HL-60 (cell line): ENCODE results near the gene HPS4.
"Not testable (repeated sequence)": the region's sequence is repeated elsewhere in the genome, so short reads cannot be mapped to it uniquely, and the experiment has no call there.

Experiments
- DNase-seq, 2 experiments: peaks; one replicate each; pipeline ENCODE4 v3.0.0-alpha.2; 2010 to 2020; ENCODE audit warnings: low read depth in 1 of 2, low spot score in 1 of 2
- H3K27ac ChIP-seq: fragments of 250-450 bp; sonication (Bioruptor Pico); replicated peaks from 2 replicates; pipeline ENCODE4 v1.5.1; 2020; ENCODE audit warnings: mild to moderate bottlenecking, moderate library complexity
- H3K27me3 ChIP-seq: fragments of 250-450 bp; sonication (Bioruptor Pico); 2 replicates; pipeline ENCODE4 v1.5.1; 2021; ENCODE audit warnings: mild to moderate bottlenecking, moderate library complexity; ENCODE audit not compliant: insufficient read depth, poor library complexity, severe bottlenecking
- H3K4me3 ChIP-seq: replicated peaks from 2 replicates; pipeline ENCODE4 v1.5.1; 2011; ENCODE audit warnings: mild to moderate bottlenecking, control low read depth, low read length; ENCODE audit not compliant: insufficient read depth
- GABPA ChIP-seq: IDR thresholded peaks from 2 replicates; pipeline ENCODE4 v1.6.1; 2012; ENCODE audit warnings: low read depth
- POLR2AphosphoS5 ChIP-seq: IDR thresholded peaks from 2 replicates; pipeline ENCODE4 v1.6.1; 2012; ENCODE audit warnings: low read depth
- SPI1 ChIP-seq: IDR thresholded peaks from 2 replicates; pipeline ENCODE4 v1.6.1; 2012; ENCODE audit warnings: low read depth, mild to moderate bottlenecking, borderline replicate concordance
- long read RNA-seq: library from polyadenylated mRNA; unstranded; transcript quantifications from one replicate; pipeline ENCODE4 v2.0.0, GENCODE V29; 2020
- TF ChIP-seq, protein P1 (sequence below): IDR thresholded peaks from 2 replicates; pipeline ENCODE4 v1.6.1; 2012; ENCODE audit warnings: low read depth; ENCODE audit not compliant: insufficient replicate concordance
- TF ChIP-seq, protein P2 (sequence below): IDR thresholded peaks from one replicate; pipeline ENCODE4 v1.5.1; 2011; ENCODE audit warnings: low read length, control low read depth, inconsistent platforms; ENCODE audit not compliant: insufficient read depth

The HPS4 gene
- long read RNA-seq, full-length matches to known transcripts, result 168 of 411 reads
- long read RNA-seq, partial matches to known transcripts, result 91 of 411 reads
- long read RNA-seq, other reads (novel, unspliced or antisense), result 152 of 411 reads

DNA sequence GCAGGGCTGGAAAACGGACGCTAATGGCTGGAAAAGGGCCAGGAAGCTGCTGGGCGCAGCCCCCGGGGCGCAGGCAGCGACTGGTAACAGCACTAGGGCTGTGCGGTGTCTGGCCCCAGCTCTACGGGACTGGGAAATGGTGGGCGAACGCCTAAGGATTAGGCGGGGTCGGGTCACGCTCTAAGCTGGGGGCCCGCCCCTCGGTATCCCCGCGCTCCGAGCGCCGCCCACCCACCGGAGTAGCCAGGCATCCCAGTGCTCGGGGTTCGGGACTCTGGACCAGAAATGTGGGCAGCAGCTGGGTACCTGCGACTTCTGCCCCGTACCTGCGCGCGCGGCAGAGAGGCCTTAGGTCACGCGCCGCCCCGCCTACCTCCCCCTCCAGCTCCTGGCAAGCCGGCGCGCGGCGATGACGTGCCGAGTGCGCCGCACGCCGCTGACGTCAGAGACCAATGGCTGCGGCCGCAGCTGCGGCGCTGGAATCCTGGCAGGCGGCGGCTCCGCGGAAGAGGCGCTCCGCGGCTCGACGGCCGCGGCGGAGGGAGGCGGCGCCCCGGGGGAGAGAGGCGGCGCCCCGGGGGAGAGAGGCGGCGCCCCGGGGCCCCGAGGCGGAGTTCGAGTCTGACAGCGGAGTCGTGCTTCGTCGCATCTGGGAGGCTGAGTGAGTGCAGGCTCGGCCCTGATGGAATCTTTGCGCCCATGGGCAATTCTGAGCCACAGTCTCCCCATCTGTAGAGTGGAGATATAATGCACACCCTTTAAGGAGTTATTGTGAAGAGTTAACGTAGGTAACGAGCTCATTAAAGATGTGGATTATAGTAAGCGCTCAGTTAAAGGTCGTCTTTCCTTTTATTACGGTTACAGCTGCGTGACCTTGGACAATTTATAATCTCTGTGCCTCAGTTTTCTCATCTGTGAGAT, at the start of gene HPS4, which contains the start of gene SRRD:
TSS of gene HPS4 (minus strand) at position 345 of the 921 bp plus-strand sequence. CDS start 2,021 bp downstream, outside the sequence.
TSS of gene SRRD (plus strand) at position 439 of the 921 bp plus-strand sequence. CDS start at position 453, 14 bp downstream.
- peak; percentile 86 for TF ChIP-seq POLR2AphosphoS5
- TF ChIP-seq SPI1, result no peak
- TF ChIP-seq, protein P1, sequence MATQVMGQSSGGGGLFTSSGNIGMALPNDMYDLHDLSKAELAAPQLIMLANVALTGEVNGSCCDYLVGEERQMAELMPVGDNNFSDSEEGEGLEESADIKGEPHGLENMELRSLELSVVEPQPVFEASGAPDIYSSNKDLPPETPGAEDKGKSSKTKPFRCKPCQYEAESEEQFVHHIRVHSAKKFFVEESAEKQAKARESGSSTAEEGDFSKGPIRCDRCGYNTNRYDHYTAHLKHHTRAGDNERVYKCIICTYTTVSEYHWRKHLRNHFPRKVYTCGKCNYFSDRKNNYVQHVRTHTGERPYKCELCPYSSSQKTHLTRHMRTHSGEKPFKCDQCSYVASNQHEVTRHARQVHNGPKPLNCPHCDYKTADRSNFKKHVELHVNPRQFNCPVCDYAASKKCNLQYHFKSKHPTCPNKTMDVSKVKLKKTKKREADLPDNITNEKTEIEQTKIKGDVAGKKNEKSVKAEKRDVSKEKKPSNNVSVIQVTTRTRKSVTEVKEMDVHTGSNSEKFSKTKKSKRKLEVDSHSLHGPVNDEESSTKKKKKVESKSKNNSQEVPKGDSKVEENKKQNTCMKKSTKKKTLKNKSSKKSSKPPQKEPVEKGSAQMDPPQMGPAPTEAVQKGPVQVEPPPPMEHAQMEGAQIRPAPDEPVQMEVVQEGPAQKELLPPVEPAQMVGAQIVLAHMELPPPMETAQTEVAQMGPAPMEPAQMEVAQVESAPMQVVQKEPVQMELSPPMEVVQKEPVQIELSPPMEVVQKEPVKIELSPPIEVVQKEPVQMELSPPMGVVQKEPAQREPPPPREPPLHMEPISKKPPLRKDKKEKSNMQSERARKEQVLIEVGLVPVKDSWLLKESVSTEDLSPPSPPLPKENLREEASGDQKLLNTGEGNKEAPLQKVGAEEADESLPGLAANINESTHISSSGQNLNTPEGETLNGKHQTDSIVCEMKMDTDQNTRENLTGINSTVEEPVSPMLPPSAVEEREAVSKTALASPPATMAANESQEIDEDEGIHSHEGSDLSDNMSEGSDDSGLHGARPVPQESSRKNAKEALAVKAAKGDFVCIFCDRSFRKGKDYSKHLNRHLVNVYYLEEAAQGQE, result peak; percentile 29
- no peaks in the 10 kb centered on the region for H3K27me3 ChIP-seq
- H3K4me3 ChIP-seq, result peak within 1 kb of the TSS; percentile 84
- peak within 1 kb of the TSS; percentile 91 for H3K27ac ChIP-seq
- peak; percentile 86 to 92 for DNase-seq

DNA sequence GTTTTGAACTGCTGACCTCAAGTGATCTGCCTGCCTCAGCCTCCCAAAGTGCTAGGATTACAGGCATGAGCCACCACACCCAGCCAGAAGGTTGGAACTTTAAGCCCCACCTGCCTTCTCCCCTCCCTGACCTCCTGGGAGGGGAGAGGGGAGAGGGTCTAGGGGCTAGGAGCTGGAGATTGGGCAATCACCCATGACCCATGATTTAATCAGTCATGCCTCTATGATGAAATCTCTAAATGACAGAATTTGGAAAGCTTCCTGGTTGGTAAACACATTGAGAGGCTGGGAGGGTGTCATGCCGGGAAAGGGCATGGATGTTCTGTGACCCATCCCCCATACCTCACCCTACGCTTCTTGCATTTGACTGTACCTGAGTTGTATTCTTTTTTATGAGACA, 45.8 kb upstream of the HPS4 start:
- TF ChIP-seq, protein P2, sequence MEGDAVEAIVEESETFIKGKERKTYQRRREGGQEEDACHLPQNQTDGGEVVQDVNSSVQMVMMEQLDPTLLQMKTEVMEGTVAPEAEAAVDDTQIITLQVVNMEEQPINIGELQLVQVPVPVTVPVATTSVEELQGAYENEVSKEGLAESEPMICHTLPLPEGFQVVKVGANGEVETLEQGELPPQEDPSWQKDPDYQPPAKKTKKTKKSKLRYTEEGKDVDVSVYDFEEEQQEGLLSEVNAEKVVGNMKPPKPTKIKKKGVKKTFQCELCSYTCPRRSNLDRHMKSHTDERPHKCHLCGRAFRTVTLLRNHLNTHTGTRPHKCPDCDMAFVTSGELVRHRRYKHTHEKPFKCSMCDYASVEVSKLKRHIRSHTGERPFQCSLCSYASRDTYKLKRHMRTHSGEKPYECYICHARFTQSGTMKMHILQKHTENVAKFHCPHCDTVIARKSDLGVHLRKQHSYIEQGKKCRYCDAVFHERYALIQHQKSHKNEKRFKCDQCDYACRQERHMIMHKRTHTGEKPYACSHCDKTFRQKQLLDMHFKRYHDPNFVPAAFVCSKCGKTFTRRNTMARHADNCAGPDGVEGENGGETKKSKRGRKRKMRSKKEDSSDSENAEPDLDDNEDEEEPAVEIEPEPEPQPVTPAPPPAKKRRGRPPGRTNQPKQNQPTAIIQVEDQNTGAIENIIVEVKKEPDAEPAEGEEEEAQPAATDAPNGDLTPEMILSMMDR, result no peak
- no peak for TF ChIP-seq SPI1
- no peak for TF ChIP-seq GABPA
- TF ChIP-seq POLR2AphosphoS5, result no peak
- TF ChIP-seq, protein P1, result no peak
- peak; percentile 38 to 45 for DNase-seq
- Histone ChIP-seq H3K27ac (peak overlapping the region; percentile 25; the same call in 1 of the 2 replicates), H3K27me3 (no peaks in the 10 kb centered on the region), H3K4me3 (no peak overlapping the region)

DNA sequence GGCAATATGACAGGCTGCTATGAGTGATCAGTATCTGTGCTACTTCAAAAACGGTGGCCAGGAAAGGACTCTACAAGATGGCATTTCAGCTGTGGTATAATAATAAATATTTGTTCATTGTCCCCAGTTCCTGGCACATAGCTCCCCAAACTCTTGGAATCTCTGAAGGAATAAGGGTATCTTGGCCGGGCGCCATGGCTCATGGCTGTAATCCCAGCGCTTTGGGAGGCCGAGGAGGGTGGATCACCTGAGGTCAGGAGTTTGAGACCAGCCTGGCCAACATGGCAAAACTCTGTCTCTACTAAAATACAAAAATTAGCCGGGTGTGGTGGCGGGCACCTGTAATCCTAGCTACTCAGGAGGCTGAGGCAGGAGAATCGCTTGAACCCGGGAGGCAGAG, 44.9 kb upstream of the HPS4 start:
- H3K27ac ChIP-seq, result not testable (repeated sequence)

DNA sequence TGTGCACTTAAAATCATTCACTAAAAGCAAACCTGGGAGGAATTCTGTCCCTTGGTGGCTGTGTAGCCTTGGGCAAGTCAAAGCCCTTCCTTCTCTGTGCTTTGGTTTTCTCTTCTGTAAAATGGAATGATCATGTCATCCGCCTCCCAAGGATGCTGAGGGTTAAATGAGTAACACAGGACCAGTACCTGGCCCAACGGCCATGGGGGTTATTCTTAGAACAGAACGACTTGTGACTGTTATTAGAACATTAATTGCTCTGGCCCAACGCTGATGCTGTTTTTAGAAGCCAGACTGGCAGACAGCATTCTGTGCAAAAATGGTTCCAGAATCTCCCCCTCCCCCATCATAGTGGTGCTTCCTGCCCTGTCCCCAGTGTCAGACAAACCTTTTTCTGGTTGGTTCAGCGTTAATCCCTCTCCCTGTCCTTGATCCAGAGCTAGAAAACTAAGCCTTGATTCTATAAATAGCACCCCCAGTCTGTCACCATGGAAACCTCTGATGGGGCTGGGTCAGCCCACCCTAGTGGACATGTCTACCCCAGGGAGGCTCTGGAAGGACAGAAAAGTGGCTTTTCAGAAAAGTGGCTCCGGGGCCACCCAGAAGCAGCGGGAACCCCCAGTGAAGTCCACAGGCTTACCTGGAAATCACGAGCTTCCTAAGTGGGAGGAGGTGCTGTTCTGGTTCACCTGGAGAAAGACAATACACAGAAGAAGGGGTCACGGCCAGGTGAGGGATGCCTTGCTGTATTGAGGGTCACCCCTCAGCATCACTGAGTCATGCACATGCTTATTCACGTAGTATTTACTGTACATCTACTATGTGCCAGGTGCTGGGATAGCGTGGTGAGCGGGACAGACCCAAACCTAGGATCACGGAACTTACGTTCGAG, 44.2 kb upstream of the HPS4 start:
- no peak for TF ChIP-seq GABPA
- TF ChIP-seq SPI1, result no peak
- TF ChIP-seq, protein P2, result no peak
- TF ChIP-seq, protein P1, result no peak
- no peak for TF ChIP-seq POLR2AphosphoS5
- no peak overlapping the region for H3K27ac ChIP-seq

More for the DNA sequence above, 44.9 kb upstream of the HPS4 start:
- H3K27me3 ChIP-seq, H3K4me3 ChIP-seq, DNase-seq: not testable (repeated sequence)

More for the DNA sequence above, 44.2 kb upstream of the HPS4 start:
- Histone ChIP-seq H3K4me3 (no peak overlapping the region), H3K27me3 (no peaks in the 10 kb centered on the region)
- no peak for DNase-seq
